Smooth muscle cell (in vitro differentiated cells): ENCODE results near the gene HOXD3. TPM values are rescaled to one million over a fixed set of nuclear protein-coding genes. Genes with fewer than 3 reads are reported as not detected.

ENCODE experiments used
- DNase-seq: peaks from one replicate; lab custom pipeline; 2025; ENCODE audit not compliant: unreplicated experiment; lab: John Stamatoyannopoulos, UW
- H2AFZ ChIP-seq: fragments of 200-600 bp; sonication (generic); 2 replicates; pipeline ENCODE4 v1.6.0; 2016; ENCODE audit warnings: antibody characterized with exemption, low read depth, mild to moderate bottlenecking
- H3F3A ChIP-seq: fragments of 200-600 bp; sonication (generic); 2 replicates; pipeline ENCODE4 v1.6.0; 2017; ENCODE audit warnings: antibody characterized with exemption, low read depth
- H3K27ac ChIP-seq: fragments of 200-600 bp; sonication (generic); 2 replicates; pipeline ENCODE4 v1.5.1; 2016; ENCODE audit warnings: low read depth, mild to moderate bottlenecking
- H3K27me3 ChIP-seq: fragments of 200-600 bp; sonication (generic); 2 replicates; pipeline ENCODE4 v1.6.1; 2016; ENCODE audit warnings: low read depth, mild to moderate bottlenecking
- H3K36me3 ChIP-seq: fragments of 200-600 bp; sonication (generic); 2 replicates; pipeline ENCODE4 v1.5.1; 2016; ENCODE audit warnings: low read depth
- H3K4me1 ChIP-seq: fragments of 200-600 bp; sonication (generic); 2 replicates; pipeline ENCODE4 v1.5.1; 2016; ENCODE audit warnings: low read depth
- H3K4me2 ChIP-seq: fragments of 200-600 bp; sonication (generic); 2 replicates; pipeline ENCODE4 v1.6.0; 2016; ENCODE audit warnings: mild to moderate bottlenecking
- H3K4me3 ChIP-seq: fragments of 200-600 bp; sonication (generic); 2 replicates; pipeline ENCODE4 v1.5.1; 2016; ENCODE audit warnings: mild to moderate bottlenecking
- H3K79me2 ChIP-seq: fragments of 200-600 bp; sonication (generic); 2 replicates; pipeline ENCODE4 v1.6.0; 2016; ENCODE audit warnings: low read depth, mild to moderate bottlenecking
- H3K9ac ChIP-seq: fragments of 200-600 bp; sonication (generic); 2 replicates; pipeline ENCODE4 v1.6.0; 2016; ENCODE audit warnings: low read depth
- H3K9me3 ChIP-seq: fragments of 200-600 bp; sonication (generic); replicated peaks from 2 replicates; pipeline ENCODE4 v1.5.1; 2016; ENCODE audit warnings: low read depth
- H4K20me1 ChIP-seq: fragments of 200-600 bp; sonication (generic); 2 replicates; pipeline ENCODE4 v1.6.0; 2016; ENCODE audit warnings: low read depth
- WGBS: methylation state at CpG from one replicate; pipeline ENCODE4 v1.1.7; 2016; ENCODE audit warnings: low lambda C conversion rate; 5-methylcytosine and 5-hydroxymethylcytosine counted together
- polyA plus RNA-seq: library from polyadenylated mRNA; unstranded; fragments of >200 nt; fragmentation: Nextera tagmentation; extraction: Ambion mirVana; gene quantifications from 2 replicates; pipeline ENCODE4 v1.2.1, GENCODE V29; 2016
- total RNA-seq: library from RNA; depleted of rRNA; stranded (reverse); fragments of >200 nt; gene quantifications from 2 replicates; pipeline ENCODE4 v1.2.3, GENCODE V29; 2014
- TF ChIP-seq, protein P1 (sequence below): fragments of 200-600 bp; sonication (generic); IDR thresholded peaks from 2 replicates; pipeline ENCODE4 v1.5.1; 2017; ENCODE audit warnings: borderline replicate concordance, mild to moderate bottlenecking, antibody characterized with exemption; ENCODE audit not compliant: insufficient read depth, poor library complexity, severe bottlenecking

The HOXD3 gene
- total and polyA plus RNA-seq, 2 experiments from 2014 or later = not detected

DNA sequence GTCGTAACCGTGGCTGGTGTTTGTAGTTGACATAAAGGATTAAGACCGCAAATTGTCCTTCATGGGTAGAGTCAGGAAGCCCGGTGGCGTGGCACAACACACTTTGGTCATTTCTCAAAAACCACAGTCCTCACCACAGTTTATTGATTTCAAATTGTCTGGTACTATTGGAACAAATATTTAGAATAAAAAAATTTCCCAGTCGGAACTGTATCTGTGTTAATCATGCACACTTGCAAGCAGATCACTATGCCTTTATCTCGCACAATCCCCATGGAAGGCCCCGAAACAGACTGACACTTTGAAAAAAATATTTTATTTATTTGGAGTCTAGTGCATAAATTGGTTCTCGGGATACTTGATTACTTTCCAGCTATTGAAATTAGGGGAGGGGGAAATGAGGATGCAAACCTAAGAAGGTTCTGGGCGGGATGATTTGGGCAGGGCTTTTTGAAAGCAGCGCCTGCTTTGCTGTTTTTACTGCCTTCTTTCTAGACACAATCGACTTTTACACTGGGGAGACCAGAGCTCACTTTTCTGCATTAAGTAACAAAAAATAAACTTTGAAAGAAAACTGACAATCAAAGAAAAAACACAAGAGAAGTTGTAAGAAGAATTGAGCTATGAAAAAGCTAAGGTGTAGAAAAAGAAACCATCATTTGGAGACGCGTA, 15.9 kb downstream of the HOXD3 start:
- Histone ChIP-seq H4K20me1 (no peaks in the 10 kb centered on the region), H3K9me3 (no peaks in the 10 kb centered on the region), H3K36me3 (no peaks in the 10 kb centered on the region), H3K4me2 (no peak overlapping the region), H3K79me2 (no peaks in the 10 kb centered on the region), H3K4me3 (no peak overlapping the region), H2AFZ (no peak overlapping the region), H3K27ac (no peak overlapping the region), H3K27me3 (peaks cover 100% of the 10 kb centered on the region), H3K9ac (no peak overlapping the region), H3K4me1 (peaks cover 17% of the 10 kb centered on the region), H3F3A (no peaks in the 10 kb centered on the region)
- DNase-seq = no peak
- WGBS = 32% methylated on average over 14 of the region's 14 CpGs
- TF ChIP-seq, protein P1, sequence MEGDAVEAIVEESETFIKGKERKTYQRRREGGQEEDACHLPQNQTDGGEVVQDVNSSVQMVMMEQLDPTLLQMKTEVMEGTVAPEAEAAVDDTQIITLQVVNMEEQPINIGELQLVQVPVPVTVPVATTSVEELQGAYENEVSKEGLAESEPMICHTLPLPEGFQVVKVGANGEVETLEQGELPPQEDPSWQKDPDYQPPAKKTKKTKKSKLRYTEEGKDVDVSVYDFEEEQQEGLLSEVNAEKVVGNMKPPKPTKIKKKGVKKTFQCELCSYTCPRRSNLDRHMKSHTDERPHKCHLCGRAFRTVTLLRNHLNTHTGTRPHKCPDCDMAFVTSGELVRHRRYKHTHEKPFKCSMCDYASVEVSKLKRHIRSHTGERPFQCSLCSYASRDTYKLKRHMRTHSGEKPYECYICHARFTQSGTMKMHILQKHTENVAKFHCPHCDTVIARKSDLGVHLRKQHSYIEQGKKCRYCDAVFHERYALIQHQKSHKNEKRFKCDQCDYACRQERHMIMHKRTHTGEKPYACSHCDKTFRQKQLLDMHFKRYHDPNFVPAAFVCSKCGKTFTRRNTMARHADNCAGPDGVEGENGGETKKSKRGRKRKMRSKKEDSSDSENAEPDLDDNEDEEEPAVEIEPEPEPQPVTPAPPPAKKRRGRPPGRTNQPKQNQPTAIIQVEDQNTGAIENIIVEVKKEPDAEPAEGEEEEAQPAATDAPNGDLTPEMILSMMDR = no peak

DNA sequence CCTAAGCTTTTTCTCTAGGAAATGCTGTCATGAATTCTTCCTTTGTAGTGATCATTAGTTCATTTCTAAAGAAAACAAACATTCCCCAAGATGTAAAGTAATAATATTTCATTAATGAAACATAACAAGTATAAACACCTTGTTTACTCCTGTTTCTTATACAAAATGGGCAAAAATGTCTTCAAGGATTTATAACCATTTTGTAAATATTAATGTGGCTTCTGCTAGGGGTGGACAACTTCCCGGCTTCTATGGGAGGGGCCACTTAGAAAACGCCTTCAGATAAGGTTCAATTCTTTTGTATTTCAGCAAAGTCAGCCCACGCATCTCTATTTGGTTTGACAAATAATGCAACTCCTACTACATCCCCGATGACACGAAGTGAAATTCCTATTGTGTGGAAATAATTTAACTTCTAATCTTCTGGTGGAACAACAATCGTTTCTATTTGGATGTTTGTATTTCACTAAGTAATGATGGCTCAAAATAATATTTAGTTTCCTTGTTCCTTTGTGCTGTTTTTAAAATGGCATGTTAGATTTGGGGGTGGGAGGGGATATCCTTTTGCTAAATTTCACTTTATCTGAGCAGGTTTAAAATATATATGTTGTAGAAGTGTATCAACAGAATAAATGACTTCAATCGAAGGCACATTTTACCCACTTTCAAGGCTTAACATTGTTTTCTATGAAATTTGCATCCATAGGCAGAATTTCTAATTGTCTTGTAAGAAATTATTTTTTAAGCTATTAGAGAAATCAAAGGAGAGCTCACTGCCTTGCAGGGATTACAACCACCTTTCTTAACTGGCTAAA, 16.7 kb downstream of the HOXD3 start:
- WGBS = 36% methylated on average over 7 of the region's 7 CpGs
- TF ChIP-seq, protein P1 = no peak
- Histone ChIP-seq H3K27ac (no peak overlapping the region), H3F3A (no peaks in the 10 kb centered on the region), H2AFZ (no peak overlapping the region), H3K36me3 (no peaks in the 10 kb centered on the region), H3K27me3 (peaks cover 100% of the 10 kb centered on the region), H3K4me2 (peak overlapping the region; percentile 78), H3K4me1 (peaks cover 18% of the 10 kb centered on the region), H3K9ac (no peak overlapping the region), H3K79me2 (no peaks in the 10 kb centered on the region), H3K9me3 (no peaks in the 10 kb centered on the region), H3K4me3 (no peak overlapping the region), H4K20me1 (no peaks in the 10 kb centered on the region)
- no peak for DNase-seq

DNA sequence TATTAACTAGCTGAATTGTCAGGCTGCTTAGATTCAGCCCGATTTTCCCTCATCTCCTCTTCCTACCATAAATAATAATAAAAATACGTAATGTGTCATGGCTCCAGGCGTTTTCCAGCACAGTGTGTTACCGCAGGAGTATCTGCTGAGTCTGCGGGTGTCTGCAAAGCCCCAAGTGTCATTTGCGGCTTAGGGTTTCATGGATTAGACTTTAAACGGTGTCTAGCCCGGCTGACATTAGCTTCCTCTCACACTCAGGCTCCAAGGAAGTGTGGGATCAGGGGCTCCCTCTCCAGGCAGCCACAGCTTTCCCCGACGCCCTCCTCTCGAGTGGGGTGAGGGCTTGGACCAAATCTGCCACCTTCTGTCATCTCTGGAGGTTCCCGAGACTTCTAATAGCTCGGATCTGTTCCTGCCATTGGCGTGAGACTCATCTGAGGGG, 17.3 kb downstream of the HOXD3 start:
- Histone ChIP-seq H3K9me3 (no peaks in the 10 kb centered on the region), H3K27ac (no peak overlapping the region), H2AFZ (no peak overlapping the region), H3K4me2 (peak overlapping the region; percentile 78), H3K4me1 (peaks cover 18% of the 10 kb centered on the region), H3K79me2 (no peaks in the 10 kb centered on the region), H3K27me3 (peaks cover 100% of the 10 kb centered on the region), H3K9ac (no peak overlapping the region), H4K20me1 (no peaks in the 10 kb centered on the region), H3K4me3 (peak overlapping the region; percentile 6), H3K36me3 (no peaks in the 10 kb centered on the region), H3F3A (no peaks in the 10 kb centered on the region)
- DNase-seq = no peak
- TF ChIP-seq, protein P1 = no peak
- 4% methylated on average over 14 of the region's 14 CpGs for WGBS
